Gastrocnemius medialis (tissue), 4 donors: ENCODE measurements around the gene ASIC5. TPM values are rescaled to one million over a fixed set of nuclear protein-coding genes. Genes with fewer than 3 reads are reported as not detected.

Experiments used
- ATAC-seq, 2 donors: fragments of 150-250 bp; one replicate each; pipeline ENCODE4 v1.9.1; 2016
- DNase-seq, 2 donors: peaks; one replicate each; pipeline ENCODE4 v3.0.0-alpha.2; 2019
- H3K27ac ChIP-seq, 4 donors: fragments of 200-600 bp; sonication (generic); 1 replicate in 1 of 4; 2 replicates in 3 of 4; pipeline ENCODE4 v1.5.1; 2016 to 2018; ENCODE audit warnings: mild to moderate bottlenecking in 2 of 4, moderate library complexity in 1 of 4
- H3K27me3 ChIP-seq, 3 donors: fragments of 200-600 bp; sonication (generic) in 2 of 3; 1 replicate in 1 of 3; 2 replicates in 2 of 3; pipeline versions ENCODE4 v1.5.1 to v1.6.0; 2016 to 2019; ENCODE audit warnings: mild to moderate bottlenecking in 1 of 3, moderate library complexity in 1 of 3
- H3K36me3 ChIP-seq, 2 donors: fragments of 200-600 bp; sonication (generic) in 1 of 2; one replicate each; pipeline ENCODE4 v1.5.1; 2017 to 2018
- H3K4me1 ChIP-seq, 2 donors: fragments of 200-600 bp; sonication (generic) in 1 of 2; one replicate each; pipeline ENCODE4 v1.5.1; 2016 to 2017; ENCODE audit warnings: mild to moderate bottlenecking in 2 of 2
- H3K4me3 ChIP-seq, 4 donors: fragments of 200-600 bp; sonication (generic) in 3 of 4; 1 replicate in 1 of 4; 2 replicates in 3 of 4; pipeline ENCODE4 v1.5.1; 2016 to 2019; ENCODE audit warnings: mild to moderate bottlenecking in 2 of 4
- H3K9me3 ChIP-seq, 3 donors: fragments of 200-600 bp; sonication (generic) in 2 of 3; 1 replicate in 1 of 3; 2 replicates in 2 of 3; pipeline ENCODE4 v1.5.1; 2016 to 2019
- POLR2A ChIP-seq, 2 donors: fragments of 450-650 bp; IDR thresholded peaks; one replicate each; pipeline ENCODE4 v1.6.1; 2017; ENCODE audit warnings: antibody characterized with exemption in 2 of 2, mild to moderate bottlenecking in 2 of 2, moderate library complexity in 2 of 2
- in situ Hi-C, 4 donors: fragments of 200-750 bp; cut with MboI; loops; one replicate each; pipeline versions ENCODE4 v1.15.0 to v1.8.0; 2017; ENCODE audit warnings: low sequenced_read_pairs in 4 of 4
- intact Hi-C: fragments of 100-400 bp; cut with DNase I; formaldehyde crosslinking; loops from one replicate; pipeline ENCODE4 v1.15.1; 2023; ENCODE audit warnings: low total_unique reads
- total RNA-seq, 4 donors: library from RNA; depleted of rRNA; stranded (reverse); fragments of >200 nt; gene quantifications; one replicate each; pipeline versions ENCODE4 v1.1.0 to v1.2.3, GENCODE V29; 2016
- TF ChIP-seq, protein P1 (sequence below), 5 experiments: fragments of 450-650 bp in 3 of 5; fragments of 200-600 bp in 2 of 5; sonication (generic) in 2 of 5; IDR thresholded peaks in 4 of 5; conservative IDR thresholded peaks in 1 of 5; 1 replicate in 4 of 5; 2 replicates in 1 of 5; pipeline ENCODE4 v1.5.1; 2016 to 2019; ENCODE audit warnings: antibody characterized with exemption in 5 of 5, mild to moderate bottlenecking in 3 of 5, moderate library complexity in 3 of 5

The ASIC5 gene
- total RNA-seq, 4 donors from 2014 or later = not detected

DNA sequence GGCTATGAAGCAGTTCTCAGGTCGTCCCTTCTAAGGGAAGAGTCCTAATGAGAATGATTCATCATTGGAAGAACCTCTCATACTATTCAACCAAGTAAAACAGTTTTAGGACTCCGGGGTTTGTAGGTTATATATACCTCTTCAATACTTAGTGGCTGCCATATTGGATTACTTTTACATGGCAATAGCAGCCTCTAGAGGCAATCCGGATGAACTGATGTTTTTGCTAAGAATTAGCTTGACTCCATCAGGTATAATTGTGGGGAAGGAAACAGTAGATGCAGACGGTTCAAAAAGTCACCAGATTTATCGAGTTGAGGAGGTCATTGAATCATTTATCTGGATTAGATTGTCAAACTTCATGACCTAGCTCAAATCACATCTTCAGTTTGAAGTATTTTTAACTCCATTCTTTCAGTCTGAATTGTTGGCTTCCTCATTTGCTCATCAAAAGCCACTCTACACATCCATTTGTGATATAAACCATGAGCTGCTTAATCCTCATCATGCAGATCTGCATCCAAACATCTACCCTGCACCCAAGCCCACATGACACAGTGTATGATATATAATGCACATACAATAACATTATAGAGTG lies 78.9 kb downstream of the ASIC5 start:
- Histone ChIP-seq H3K4me1 (no peaks in the 10 kb centered on the region), H3K27ac (no peak overlapping the region), H3K27me3 (no peaks in the 10 kb centered on the region), H3K4me3 (no peak overlapping the region), H3K36me3 (no peaks in the 10 kb centered on the region), H3K9me3 (no peaks in the 10 kb centered on the region)
- TF ChIP-seq POLR2A (IDR thresholded peaks at IDR 0.05) = no peak
- TF ChIP-seq, protein P1, sequence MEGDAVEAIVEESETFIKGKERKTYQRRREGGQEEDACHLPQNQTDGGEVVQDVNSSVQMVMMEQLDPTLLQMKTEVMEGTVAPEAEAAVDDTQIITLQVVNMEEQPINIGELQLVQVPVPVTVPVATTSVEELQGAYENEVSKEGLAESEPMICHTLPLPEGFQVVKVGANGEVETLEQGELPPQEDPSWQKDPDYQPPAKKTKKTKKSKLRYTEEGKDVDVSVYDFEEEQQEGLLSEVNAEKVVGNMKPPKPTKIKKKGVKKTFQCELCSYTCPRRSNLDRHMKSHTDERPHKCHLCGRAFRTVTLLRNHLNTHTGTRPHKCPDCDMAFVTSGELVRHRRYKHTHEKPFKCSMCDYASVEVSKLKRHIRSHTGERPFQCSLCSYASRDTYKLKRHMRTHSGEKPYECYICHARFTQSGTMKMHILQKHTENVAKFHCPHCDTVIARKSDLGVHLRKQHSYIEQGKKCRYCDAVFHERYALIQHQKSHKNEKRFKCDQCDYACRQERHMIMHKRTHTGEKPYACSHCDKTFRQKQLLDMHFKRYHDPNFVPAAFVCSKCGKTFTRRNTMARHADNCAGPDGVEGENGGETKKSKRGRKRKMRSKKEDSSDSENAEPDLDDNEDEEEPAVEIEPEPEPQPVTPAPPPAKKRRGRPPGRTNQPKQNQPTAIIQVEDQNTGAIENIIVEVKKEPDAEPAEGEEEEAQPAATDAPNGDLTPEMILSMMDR (IDR thresholded peaks at IDR 0.05 in 4 of 5, conservative IDR thresholded peaks at IDR 0.05 in 1 of 5) = peak; percentile 28 to 48 (median 42)
- peak in 1 of 2 donors; percentile 24 for ATAC-seq
- in situ Hi-C loops (loop anchor here in 1 of 4 donors (10.0 kb wide), 1 partner anchor 342 kb away; no protein-coding TSS in a partner anchor), intact Hi-C loops (loop anchor here (1.0 kb wide), 1 partner anchor 345 kb away; no protein-coding TSS in a partner anchor)
- DNase-seq = no peak

DNA sequence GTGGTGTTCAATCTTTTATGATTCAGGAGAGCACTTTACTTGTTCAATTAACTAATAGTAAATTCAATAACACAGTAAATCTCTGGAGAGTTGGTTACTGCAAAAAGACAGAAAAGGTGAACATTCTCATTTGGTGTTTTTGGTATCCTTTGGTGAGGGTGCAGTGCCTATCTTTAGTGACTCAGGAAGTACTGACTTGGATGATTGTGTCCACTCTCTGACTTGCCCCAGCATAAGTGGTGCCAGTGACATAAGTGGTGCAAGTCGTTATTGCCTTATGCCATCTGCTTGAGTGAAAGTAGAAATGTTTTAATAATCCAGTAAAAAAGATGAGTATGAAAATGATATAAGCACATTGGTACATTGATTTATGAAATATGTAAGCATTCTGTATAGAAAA lies 80.2 kb downstream of the ASIC5 start:
- Histone ChIP-seq H3K27ac (no peak overlapping the region), H3K4me1 (no peaks in the 10 kb centered on the region), H3K9me3 (no peaks in the 10 kb centered on the region), H3K27me3 (no peaks in the 10 kb centered on the region), H3K36me3 (no peaks in the 10 kb centered on the region), H3K4me3 (no peak overlapping the region)
- ATAC-seq (no peak), DNase-seq (no peak)
- TF ChIP-seq, protein P1 (IDR thresholded peaks at IDR 0.05 in 4 of 5, conservative IDR thresholded peaks at IDR 0.05 in 1 of 5) = no peak
- TF ChIP-seq POLR2A (IDR thresholded peaks at IDR 0.05) = no peak
- intact Hi-C loops (no loop called here), in situ Hi-C loops (loop anchor here in 1 of 4 donors (10.0 kb wide), 1 partner anchor 341 kb away; no protein-coding TSS in a partner anchor)

DNA sequence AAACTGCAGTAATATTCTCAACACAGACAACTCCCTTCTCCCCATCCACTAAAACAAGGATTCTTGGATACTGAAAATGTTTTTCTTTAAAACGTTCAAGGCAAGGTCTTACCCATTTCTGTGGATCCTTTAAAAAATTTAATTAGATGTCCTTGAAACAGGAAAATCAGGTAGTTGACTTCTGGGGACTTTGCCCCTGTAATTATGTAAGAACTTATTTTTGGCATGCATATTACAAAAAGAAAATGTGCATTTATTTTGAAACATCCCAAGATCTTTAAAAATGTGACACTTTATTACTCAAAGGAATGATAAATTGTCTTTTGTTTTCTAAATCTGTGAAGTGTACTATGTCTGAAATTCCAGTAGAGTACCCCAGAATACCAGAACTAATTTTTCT lies 81.4 kb downstream of the ASIC5 start:
- no peaks in the 10 kb centered on the region for H3K4me1 ChIP-seq
- H3K4me3 ChIP-seq = no peak overlapping the region
- ATAC-seq = no peak
- in situ Hi-C loops = loop anchor here in 2 of 4 donors (5.0 to 10.0 kb wide), 2 partner anchors 340 to 342 kb away; no protein-coding TSS in a partner anchor
- TF ChIP-seq, protein P1 (IDR thresholded peaks at IDR 0.05 in 4 of 5, conservative IDR thresholded peaks at IDR 0.05 in 1 of 5) = no peak
- TF ChIP-seq POLR2A (IDR thresholded peaks at IDR 0.05) = no peak
- no peak for DNase-seq
- no peaks in the 10 kb centered on the region for H3K27me3 ChIP-seq
- H3K27ac ChIP-seq = no peak overlapping the region
- intact Hi-C loops = no loop called here
- no peaks in the 10 kb centered on the region for H3K36me3 ChIP-seq
- no peaks in the 10 kb centered on the region for H3K9me3 ChIP-seq

DNA sequence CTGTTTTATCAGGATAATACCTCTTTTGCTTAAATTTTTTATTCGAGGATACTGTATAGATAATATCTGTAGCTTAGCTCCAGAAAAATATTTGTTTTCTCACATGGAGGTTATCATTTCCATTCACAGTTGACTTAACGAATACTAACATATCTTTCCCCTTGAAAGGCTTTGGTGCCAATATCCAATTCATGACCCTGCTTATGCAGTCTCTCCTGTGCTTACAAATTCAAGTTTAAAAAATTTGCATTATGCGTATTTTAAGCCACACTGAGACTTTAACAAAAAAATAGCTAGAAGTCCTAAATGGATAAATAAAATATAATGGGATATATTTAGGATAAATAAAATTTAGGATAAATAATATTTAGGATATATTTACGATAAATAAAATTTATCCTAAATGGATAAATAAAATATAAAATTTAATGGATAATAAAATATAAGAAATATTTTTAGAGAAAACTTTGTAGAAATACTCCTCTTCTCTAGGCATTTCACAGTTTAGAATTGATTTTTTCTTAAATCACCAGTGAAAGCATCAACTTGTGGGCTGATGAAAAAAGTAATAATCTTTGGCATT lies 84.7 kb downstream of the ASIC5 start:
- intact Hi-C loops = no loop called here
- Histone ChIP-seq H3K9me3 (no peaks in the 10 kb centered on the region), H3K36me3 (no peaks in the 10 kb centered on the region), H3K27me3 (no peaks in the 10 kb centered on the region), H3K4me3 (no peak overlapping the region), H3K4me1 (no peaks in the 10 kb centered on the region), H3K27ac (no peak overlapping the region)
- no peak for DNase-seq
- TF ChIP-seq, protein P1 (IDR thresholded peaks at IDR 0.05 in 4 of 5, conservative IDR thresholded peaks at IDR 0.05 in 1 of 5) = no peak
- TF ChIP-seq POLR2A (IDR thresholded peaks at IDR 0.05) = no peak
- no peak for ATAC-seq
- in situ Hi-C loops = loop anchor here in 2 of 4 donors (5.0 to 10.0 kb wide), 2 partner anchors 337 to 339 kb away; no protein-coding TSS in a partner anchor
